SU-DHL-6 (cell line): ENCODE data around the gene RBM43.

Source experiments
- H2AFZ ChIP-seq: fragments of 200-600 bp; sonication (generic); 2 replicates; pipeline ENCODE4 v1.6.1; 2014; ENCODE audit warnings: low read depth, mild to moderate bottlenecking, moderate library complexity, mixed read lengths, antibody characterized with exemption, low read length; ENCODE audit not compliant: severe bottlenecking
- H3F3A ChIP-seq: fragments of 200-600 bp; shearing (Covaris generic); 2 replicates; pipeline ENCODE4 v1.6.0; 2016; ENCODE audit warnings: antibody characterized with exemption, mild to moderate bottlenecking; ENCODE audit not compliant: insufficient read depth
- H3K27ac ChIP-seq: fragments of 200-600 bp; sonication (generic); 2 replicates; pipeline ENCODE4 v1.5.1; 2016; ENCODE audit warnings: low read depth, mild to moderate bottlenecking, low read length, moderate library complexity, mixed read lengths
- H3K27me3 ChIP-seq: fragments of 200-600 bp; sonication (generic), shearing (Covaris generic); 2 replicates; pipeline ENCODE4 v1.6.0; 2014; ENCODE audit warnings: mild to moderate bottlenecking, low read length
- H3K36me3 ChIP-seq: fragments of 200-600 bp; sonication (generic); 2 replicates; pipeline ENCODE4 v1.6.1; 2014; ENCODE audit warnings: mild to moderate bottlenecking, low read length, mixed read lengths
- H3K4me2 ChIP-seq: fragments of 300-600, 200-600 bp; shearing (Covaris generic), sonication (generic); 2 replicates; pipeline ENCODE4 v1.6.0; 2014; ENCODE audit warnings: low read length, low read depth, mild to moderate bottlenecking; ENCODE audit not compliant: poor library complexity, severe bottlenecking
- H3K4me3 ChIP-seq: fragments of 200-600 bp; sonication (generic); 2 replicates; pipeline ENCODE4 v1.5.1; 2014; ENCODE audit warnings: antibody characterized with exemption, low read length, mild to moderate bottlenecking, mixed read lengths; ENCODE audit not compliant: insufficient read depth, poor library complexity, severe bottlenecking
- H3K79me2 ChIP-seq: fragments of 200-600 bp; sonication (generic); 2 replicates; pipeline ENCODE4 v1.6.1; 2014; ENCODE audit warnings: mild to moderate bottlenecking, low read length, moderate library complexity; ENCODE audit not compliant: insufficient read depth
- H3K9ac ChIP-seq: fragments of 200-600 bp; sonication (generic); 2 replicates; pipeline ENCODE4 v1.7.0; 2014; ENCODE audit warnings: mild to moderate bottlenecking, low read length
- H3K9me2 ChIP-seq: fragments of 200-600 bp; sonication (generic); replicated peaks from 2 replicates; pipeline ENCODE4 v1.6.1; 2014; ENCODE audit warnings: low read length; ENCODE audit not compliant: insufficient read depth
- H3K9me3 ChIP-seq: fragments of 200-600 bp; sonication (generic); 2 replicates; pipeline ENCODE4 v1.6.1; 2014; ENCODE audit warnings: low read length, mixed read lengths; ENCODE audit not compliant: insufficient read depth
- H4K20me1 ChIP-seq: fragments of 200-600 bp; sonication (generic); 2 replicates; pipeline ENCODE4 v1.6.1; 2014; ENCODE audit warnings: low read depth, mild to moderate bottlenecking, antibody characterized with exemption, low read length, moderate library complexity, mixed read lengths
- EZH2phosphoT487 ChIP-seq: fragments of 200-600 bp; sonication (generic), shearing (Covaris generic); conservative IDR thresholded peaks from 2 replicates; pipeline ENCODE4 v1.6.1; 2018; ENCODE audit warnings: mild to moderate bottlenecking, antibody characterized with exemption, low read length, moderate library complexity, mixed read lengths
- TF ChIP-seq, protein P1 (sequence below): fragments of 200-600 bp; sonication (generic); IDR thresholded peaks from one replicate; pipeline ENCODE4 v1.5.1; 2017; ENCODE audit warnings: antibody characterized with exemption, mild to moderate bottlenecking, low read length, moderate library complexity; ENCODE audit not compliant: insufficient read depth, poor library complexity, severe bottlenecking

Gene RBM43

DNA sequence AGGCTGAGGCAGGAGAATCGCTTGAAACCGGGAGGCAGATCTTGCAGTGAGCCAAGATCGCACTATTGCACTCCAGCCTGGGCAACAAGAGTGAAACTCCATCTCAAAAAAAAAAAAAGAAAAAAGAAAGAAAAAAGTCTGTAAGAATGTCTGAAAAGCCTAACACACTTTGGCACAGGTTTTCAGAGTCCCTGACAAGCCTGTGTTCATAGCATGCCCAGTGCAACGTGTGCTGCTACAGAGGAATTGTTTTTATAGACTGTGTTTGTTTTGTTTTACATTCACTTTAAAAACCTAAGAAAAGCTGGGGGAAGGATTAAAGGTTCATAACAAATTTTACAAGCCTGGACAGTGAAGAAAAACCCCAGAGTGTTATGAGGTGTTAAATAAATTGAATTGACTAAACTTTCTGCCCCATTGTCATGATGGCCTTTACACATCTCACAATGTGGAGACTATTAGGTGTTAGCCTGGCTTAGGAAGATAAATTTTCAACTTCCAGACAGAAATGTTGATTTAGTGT lies 55.2 kb downstream of the RBM43 start:
- H3K9me3 ChIP-seq = no peaks in the 10 kb centered on the region
- no peaks in the 10 kb centered on the region for H3K79me2 ChIP-seq
- H3K27ac ChIP-seq = no peak overlapping the region
- H3K9ac ChIP-seq = no peak overlapping the region
- no peak overlapping the region for H2AFZ ChIP-seq
- no peaks in the 10 kb centered on the region for H3F3A ChIP-seq
- no peak overlapping the region for H3K4me2 ChIP-seq
- TF ChIP-seq EZH2phosphoT487 = no peak
- TF ChIP-seq, protein P1, sequence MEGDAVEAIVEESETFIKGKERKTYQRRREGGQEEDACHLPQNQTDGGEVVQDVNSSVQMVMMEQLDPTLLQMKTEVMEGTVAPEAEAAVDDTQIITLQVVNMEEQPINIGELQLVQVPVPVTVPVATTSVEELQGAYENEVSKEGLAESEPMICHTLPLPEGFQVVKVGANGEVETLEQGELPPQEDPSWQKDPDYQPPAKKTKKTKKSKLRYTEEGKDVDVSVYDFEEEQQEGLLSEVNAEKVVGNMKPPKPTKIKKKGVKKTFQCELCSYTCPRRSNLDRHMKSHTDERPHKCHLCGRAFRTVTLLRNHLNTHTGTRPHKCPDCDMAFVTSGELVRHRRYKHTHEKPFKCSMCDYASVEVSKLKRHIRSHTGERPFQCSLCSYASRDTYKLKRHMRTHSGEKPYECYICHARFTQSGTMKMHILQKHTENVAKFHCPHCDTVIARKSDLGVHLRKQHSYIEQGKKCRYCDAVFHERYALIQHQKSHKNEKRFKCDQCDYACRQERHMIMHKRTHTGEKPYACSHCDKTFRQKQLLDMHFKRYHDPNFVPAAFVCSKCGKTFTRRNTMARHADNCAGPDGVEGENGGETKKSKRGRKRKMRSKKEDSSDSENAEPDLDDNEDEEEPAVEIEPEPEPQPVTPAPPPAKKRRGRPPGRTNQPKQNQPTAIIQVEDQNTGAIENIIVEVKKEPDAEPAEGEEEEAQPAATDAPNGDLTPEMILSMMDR = no peak
- no peaks in the 10 kb centered on the region for H3K27me3 ChIP-seq
- no peaks in the 10 kb centered on the region for H3K36me3 ChIP-seq
- H3K4me3 ChIP-seq = no peak overlapping the region
- H4K20me1 ChIP-seq = no peaks in the 10 kb centered on the region
- no peaks in the 10 kb centered on the region for H3K9me2 ChIP-seq

DNA sequence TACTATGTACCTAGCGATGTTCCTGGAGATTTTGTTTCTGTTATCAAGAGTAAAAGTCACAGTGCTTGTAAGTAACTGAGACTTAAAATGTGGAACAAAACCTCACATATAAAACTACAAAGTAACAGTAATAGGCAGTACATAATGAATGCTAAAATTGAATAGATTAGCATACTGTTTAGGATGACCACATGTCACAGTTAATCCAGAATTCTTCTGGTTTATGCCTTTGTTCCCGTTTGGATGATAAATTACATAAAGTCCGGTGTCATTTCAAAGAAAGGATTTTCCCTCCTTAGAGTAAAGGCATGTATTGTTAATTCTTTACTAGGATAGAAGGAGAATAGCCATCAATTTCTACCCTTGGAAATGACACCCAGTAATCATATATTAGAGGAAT lies 56.1 kb downstream of the RBM43 start:
- Histone ChIP-seq H3F3A (no peaks in the 10 kb centered on the region), H4K20me1 (no peaks in the 10 kb centered on the region), H3K4me3 (no peak overlapping the region), H3K36me3 (no peaks in the 10 kb centered on the region), H3K9ac (no peak overlapping the region), H3K27ac (no peak overlapping the region), H3K9me2 (no peaks in the 10 kb centered on the region; the same call in 1 of the 2 replicates), H3K79me2 (no peaks in the 10 kb centered on the region), H3K9me3 (no peaks in the 10 kb centered on the region), H2AFZ (no peak overlapping the region), H3K27me3 (no peaks in the 10 kb centered on the region), H3K4me2 (no peak overlapping the region)
- no peak for TF ChIP-seq EZH2phosphoT487
- TF ChIP-seq, protein P1 = no peak

DNA sequence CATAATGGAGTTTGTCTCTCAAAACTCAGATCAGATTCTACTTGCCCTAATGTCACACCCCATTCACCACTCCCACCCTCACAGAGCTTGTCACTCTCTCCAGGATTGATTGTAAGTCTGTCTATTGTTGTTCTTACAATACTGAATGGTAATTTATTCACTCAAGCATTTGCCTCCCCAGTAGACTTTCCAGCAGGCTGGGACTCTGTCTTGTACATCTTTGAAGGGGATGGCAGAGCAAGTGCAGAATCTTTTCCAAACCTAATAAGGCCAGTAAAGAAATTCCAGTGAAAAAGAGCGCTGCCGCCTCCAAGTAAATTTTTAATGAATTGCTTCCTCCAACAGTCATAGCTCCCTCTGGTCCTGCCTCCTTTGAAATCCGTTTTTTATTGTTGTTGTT lies 56.9 kb downstream of the RBM43 start:
- no peak overlapping the region for H3K27ac ChIP-seq
- no peak overlapping the region for H3K4me2 ChIP-seq
- no peak for TF ChIP-seq EZH2phosphoT487
- TF ChIP-seq, protein P1 = no peak
- no peaks in the 10 kb centered on the region for H3K27me3 ChIP-seq
- H3F3A ChIP-seq = no peaks in the 10 kb centered on the region
- H2AFZ ChIP-seq = no peak overlapping the region
- no peaks in the 10 kb centered on the region for H3K9me3 ChIP-seq
- H3K9ac ChIP-seq = no peak overlapping the region
- no peaks in the 10 kb centered on the region for H3K36me3 ChIP-seq
- H3K9me2 ChIP-seq = no peaks in the 10 kb centered on the region; the same call in 1 of the 2 replicates
- H3K79me2 ChIP-seq = no peaks in the 10 kb centered on the region
- H3K4me3 ChIP-seq = no peak overlapping the region
- H4K20me1 ChIP-seq = no peaks in the 10 kb centered on the region
